ENCODE data around the gene RAB5A. TPM values are rescaled to one million over a fixed set of nuclear protein-coding genes. Genes with fewer than 3 reads are reported as not detected.

RAB5A gene
- total RNA-seq, 1 experiment from 2014 or later: 49.7 TPM

DNA sequence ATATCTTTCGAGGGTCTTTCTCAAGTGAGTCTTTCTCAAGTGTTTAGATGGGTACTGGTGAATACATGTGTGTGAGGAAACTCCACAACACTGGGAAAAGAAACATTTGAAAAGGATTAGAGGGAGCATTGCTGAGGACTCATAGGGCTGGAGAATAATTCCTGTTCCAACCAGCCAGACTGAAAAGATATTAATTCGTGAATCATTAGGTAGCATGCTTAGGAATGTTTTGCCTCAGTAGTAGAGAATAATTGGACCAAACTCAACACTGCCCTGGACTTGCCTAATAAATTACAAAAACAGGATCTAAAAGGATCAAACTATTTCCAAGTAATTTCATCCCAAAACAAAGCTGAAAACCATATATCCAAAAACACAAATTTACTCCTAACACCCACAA is 47.9 kb downstream of the RAB5A start:
- no peaks in the 10 kb centered on the region for H3K36me3 ChIP-seq (ENCODE audit: insufficient read depth, low read length, poor library complexity, severe bottlenecking)
- H3K4me3 ChIP-seq (ENCODE audit: low read depth, low read length, poor library complexity, severe bottlenecking): no peak overlapping the region
- intact Hi-C loops (cut with micrococcal nuclease; ENCODE audit: unreplicated experiment): no loop called here
- CTCF ChIA-PET: no interaction called here
- no TSS peak for BruUV-seq (replicated peaks)
- no peaks in the 10 kb centered on the region for H3K9me3 ChIP-seq (ENCODE audit: low read depth, low read length, poor library complexity, severe bottlenecking)
- DNase-seq (ENCODE audit: low spot score): no peak
- TF ChIP-seq, protein P1, sequence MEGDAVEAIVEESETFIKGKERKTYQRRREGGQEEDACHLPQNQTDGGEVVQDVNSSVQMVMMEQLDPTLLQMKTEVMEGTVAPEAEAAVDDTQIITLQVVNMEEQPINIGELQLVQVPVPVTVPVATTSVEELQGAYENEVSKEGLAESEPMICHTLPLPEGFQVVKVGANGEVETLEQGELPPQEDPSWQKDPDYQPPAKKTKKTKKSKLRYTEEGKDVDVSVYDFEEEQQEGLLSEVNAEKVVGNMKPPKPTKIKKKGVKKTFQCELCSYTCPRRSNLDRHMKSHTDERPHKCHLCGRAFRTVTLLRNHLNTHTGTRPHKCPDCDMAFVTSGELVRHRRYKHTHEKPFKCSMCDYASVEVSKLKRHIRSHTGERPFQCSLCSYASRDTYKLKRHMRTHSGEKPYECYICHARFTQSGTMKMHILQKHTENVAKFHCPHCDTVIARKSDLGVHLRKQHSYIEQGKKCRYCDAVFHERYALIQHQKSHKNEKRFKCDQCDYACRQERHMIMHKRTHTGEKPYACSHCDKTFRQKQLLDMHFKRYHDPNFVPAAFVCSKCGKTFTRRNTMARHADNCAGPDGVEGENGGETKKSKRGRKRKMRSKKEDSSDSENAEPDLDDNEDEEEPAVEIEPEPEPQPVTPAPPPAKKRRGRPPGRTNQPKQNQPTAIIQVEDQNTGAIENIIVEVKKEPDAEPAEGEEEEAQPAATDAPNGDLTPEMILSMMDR (conservative IDR thresholded peaks at IDR 0.05; ENCODE audit: low read depth, low read length): no peak
- TF ChIP-seq EZH2 (IDR thresholded peaks at IDR 0.05; ENCODE audit: borderline replicate concordance, low read depth, low read length, poor library complexity, severe bottlenecking): no peak
- no peaks in the 10 kb centered on the region for H3K27me3 ChIP-seq (replicated peaks; ENCODE audit: insufficient read depth, low read depth, low read length, poor library complexity)
- H3K27ac ChIP-seq (ENCODE audit: low read depth, low read length, poor library complexity, severe bottlenecking): no peak overlapping the region
- POLR2A ChIA-PET (ENCODE audit: low non-redundant PET): no interaction called here
- no peaks in the 10 kb centered on the region for H3K4me1 ChIP-seq (ENCODE audit: insufficient read depth, low read length, poor library complexity, severe bottlenecking)

DNA sequence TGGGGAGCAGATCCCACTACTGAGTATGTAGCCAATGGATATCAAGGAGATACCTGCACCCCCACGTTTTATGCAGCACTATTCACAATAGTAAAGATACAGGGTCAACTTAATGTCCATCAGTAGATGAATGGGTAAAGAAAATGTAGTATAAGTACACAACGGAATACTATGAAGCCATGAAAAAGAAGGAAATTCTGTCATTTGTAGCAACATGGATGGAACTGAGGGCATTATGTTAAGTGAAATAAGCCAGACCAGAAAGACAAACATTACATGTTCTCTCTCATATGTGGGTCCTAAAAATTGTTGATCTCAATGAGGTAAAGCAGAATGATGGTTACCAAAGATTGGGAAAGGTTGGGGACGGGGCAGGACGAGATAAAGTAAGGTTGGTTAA is 50.6 kb downstream of the RAB5A start:
- H3K4me3 ChIP-seq (ENCODE audit: low read depth, low read length, poor library complexity, severe bottlenecking): no peak overlapping the region
- BruUV-seq (replicated peaks): no TSS peak
- POLR2A ChIA-PET (ENCODE audit: low non-redundant PET): no interaction called here
- intact Hi-C loops (cut with micrococcal nuclease; ENCODE audit: unreplicated experiment): no loop called here
- no peaks in the 10 kb centered on the region for H3K4me1 ChIP-seq (ENCODE audit: insufficient read depth, low read length, poor library complexity, severe bottlenecking)
- TF ChIP-seq EZH2 (IDR thresholded peaks at IDR 0.05; ENCODE audit: borderline replicate concordance, low read depth, low read length, poor library complexity, severe bottlenecking): no peak
- TF ChIP-seq, protein P1 (conservative IDR thresholded peaks at IDR 0.05; ENCODE audit: low read depth, low read length): no peak
- CTCF ChIA-PET: no interaction called here
- H3K36me3 ChIP-seq (ENCODE audit: insufficient read depth, low read length, poor library complexity, severe bottlenecking): no peaks in the 10 kb centered on the region
- H3K27ac ChIP-seq (ENCODE audit: low read depth, low read length, poor library complexity, severe bottlenecking): no peak overlapping the region
- no peaks in the 10 kb centered on the region for H3K9me3 ChIP-seq (ENCODE audit: low read depth, low read length, poor library complexity, severe bottlenecking)
- no peak for DNase-seq (ENCODE audit: low spot score)
- H3K27me3 ChIP-seq (replicated peaks; ENCODE audit: insufficient read depth, low read depth, low read length, poor library complexity): no peaks in the 10 kb centered on the region

DNA sequence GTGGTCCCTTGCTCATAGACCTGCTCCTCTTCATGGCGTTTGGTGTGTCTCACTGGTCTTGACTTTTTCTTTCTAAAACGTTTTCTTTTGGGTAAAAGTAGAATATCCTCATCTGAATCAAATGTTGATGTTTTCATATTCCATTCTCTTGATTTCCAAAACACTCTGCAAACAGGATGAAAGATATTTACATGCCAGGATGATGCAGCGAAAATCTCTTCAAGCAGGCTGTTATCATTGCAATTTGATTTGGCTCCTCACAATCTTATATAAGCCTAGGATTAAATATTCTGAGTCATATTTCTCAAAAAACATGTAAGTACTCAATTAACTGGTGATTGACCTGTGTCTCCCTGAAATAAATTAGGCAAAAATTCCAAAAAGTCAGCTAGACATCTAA is 55.0 kb downstream of the RAB5A start:
- H3K27ac ChIP-seq (ENCODE audit: low read depth, low read length, poor library complexity, severe bottlenecking): no peak overlapping the region
- intact Hi-C loops (cut with micrococcal nuclease; ENCODE audit: unreplicated experiment): no loop called here
- BruUV-seq (replicated peaks): no TSS peak
- no peaks in the 10 kb centered on the region for H3K36me3 ChIP-seq (ENCODE audit: insufficient read depth, low read length, poor library complexity, severe bottlenecking)
- H3K4me1 ChIP-seq (ENCODE audit: insufficient read depth, low read length, poor library complexity, severe bottlenecking): no peaks in the 10 kb centered on the region
- H3K27me3 ChIP-seq (replicated peaks; ENCODE audit: insufficient read depth, low read depth, low read length, poor library complexity): no peaks in the 10 kb centered on the region
- no peak overlapping the region for H3K4me3 ChIP-seq (ENCODE audit: low read depth, low read length, poor library complexity, severe bottlenecking)
- POLR2A ChIA-PET (ENCODE audit: low non-redundant PET): no interaction called here
- no peak for TF ChIP-seq EZH2 (IDR thresholded peaks at IDR 0.05; ENCODE audit: borderline replicate concordance, low read depth, low read length, poor library complexity, severe bottlenecking)
- TF ChIP-seq, protein P1 (conservative IDR thresholded peaks at IDR 0.05; ENCODE audit: low read depth, low read length): no peak
- no peaks in the 10 kb centered on the region for H3K9me3 ChIP-seq (ENCODE audit: low read depth, low read length, poor library complexity, severe bottlenecking)
- CTCF ChIA-PET: no interaction called here
- DNase-seq (ENCODE audit: low spot score): no peak
